GM18526 (cell line): ENCODE data around the gene MAST4.

Experiments used
- POLR2A ChIP-seq: IDR thresholded peaks from 3 replicates; pipeline ENCODE4 v1.6.1; 2011; ENCODE audit not compliant: insufficient read length; ENCODE audit errors: extremely low read depth

Gene MAST4

DNA sequence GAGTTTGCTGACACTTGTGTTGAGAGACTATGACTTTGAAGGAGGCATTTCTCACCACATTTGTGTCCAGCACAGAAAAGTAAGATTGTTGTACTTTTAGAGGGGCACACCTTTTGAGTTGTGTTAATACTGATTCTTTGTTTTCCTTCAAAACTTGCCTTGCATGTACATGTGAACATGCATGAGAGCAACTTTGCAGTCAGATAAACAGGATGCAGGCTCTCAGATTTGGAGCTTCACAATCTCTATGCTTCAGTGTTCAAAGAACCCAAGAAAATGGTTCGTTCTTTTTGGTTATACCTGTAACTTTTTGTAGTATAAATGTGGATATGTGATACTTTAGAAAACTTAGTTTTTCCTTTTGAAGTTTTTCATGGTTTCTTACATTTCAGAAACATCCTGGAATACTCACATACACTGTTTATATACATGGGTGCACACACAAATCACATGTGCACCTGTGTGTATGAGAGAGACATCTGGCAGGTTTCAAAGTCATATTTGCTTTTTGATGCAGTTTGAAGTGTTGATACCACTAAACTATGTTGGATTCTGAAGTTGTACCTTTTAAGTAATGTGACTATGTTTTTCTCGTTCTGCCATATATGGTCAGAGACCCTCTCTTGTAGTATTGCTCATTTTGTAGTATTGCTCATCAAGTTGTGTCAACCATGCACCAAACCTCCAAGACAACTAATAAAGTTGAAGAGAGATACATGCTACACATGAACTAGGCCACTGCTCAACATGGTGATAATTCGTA lies 409.7 kb downstream of the MAST4 start:
- no peak for TF ChIP-seq POLR2A

DNA sequence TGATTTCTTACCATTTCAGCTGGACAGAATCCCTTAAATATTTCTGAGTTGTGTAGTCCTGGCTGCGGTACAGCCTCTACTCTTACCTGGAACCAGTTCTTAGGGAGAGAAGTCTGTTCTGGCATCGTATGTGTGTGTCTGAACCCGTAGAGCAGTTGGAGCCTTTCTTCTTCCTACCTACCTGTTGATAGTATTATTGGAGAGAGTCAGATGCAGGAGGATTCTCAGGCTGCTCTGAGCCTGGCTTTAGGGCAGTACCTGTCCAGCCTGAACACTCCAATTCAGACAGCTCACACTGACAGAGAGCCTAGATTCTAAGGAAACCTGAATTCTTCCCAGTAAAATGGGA lies 410.3 kb downstream of the MAST4 start:
- TF ChIP-seq POLR2A: no peak

DNA sequence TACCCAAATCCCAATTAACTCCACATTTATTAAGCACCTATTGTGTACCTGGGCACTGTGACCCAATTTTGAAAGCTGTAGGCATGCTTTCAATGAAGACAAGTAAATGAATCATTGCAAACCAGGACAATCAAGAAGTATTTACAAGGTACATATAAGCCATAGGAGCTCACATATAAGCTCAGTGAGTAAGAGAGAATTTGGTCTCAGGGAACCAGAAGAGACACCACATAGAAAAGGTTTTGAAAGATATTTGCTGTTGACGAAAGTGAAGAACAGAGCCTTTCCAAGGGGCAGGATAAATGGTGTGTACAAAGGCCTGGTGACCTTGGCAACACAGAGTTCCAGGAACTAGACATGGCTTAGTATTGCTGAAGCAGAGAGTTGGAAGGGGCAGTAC lies 412.8 kb downstream of the MAST4 start:
- no peak for TF ChIP-seq POLR2A

DNA sequence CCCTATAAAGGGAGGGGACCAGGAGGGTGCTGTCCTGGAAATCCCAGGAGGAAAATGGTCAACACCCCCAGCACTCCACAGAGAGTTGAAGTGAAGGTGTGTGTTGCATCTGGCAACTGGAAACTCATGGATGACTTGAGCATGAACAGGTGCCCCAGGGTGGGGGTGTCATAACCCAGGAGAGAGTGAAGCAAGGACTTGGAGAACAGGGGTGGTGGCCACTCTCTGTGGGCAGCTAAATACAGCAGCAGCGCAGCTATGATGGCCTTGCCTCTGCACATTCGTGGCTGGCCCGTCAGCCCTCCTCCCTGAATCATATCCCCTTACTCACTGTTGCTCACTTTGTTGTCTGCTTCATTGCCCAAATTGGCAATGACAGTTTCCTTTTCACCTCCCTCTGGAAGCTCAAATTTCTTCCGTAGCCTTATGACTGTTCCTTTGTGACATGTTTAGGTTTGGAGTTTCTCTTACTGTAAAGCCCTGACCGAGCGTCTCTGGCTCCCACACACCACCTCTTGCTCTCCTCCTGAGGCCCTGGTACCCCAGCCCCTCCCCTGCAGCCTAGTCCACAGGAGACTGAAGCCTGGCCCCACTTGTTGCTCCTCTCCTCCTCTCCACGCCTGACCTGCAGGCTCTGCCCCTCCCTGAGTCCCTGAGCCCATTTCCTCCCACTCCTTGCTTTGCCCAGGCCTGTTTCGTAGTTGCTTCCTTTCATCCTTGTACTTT lies 414.7 kb downstream of the MAST4 start:
- TF ChIP-seq POLR2A: no peak

DNA sequence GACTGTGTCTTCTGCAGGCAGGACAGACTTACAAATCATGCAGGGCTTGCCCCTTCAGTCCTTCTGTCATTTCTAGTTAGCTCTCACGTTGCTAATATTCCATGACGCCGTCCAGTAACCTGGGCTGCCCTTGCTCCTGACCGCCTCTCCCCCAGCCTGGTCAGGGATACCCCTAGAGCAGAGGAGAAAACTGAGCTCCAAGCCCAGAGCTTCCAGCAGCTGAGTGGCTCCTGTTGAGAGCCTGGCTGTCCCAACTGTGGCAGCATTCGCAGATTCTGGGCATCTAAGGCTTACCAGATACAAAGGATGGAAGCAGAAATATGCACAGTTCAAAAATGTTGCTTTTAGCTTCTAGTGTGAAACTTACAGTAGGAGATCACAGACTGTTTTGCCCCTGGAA lies 415.2 kb downstream of the MAST4 start:
- TF ChIP-seq POLR2A: no peak

DNA sequence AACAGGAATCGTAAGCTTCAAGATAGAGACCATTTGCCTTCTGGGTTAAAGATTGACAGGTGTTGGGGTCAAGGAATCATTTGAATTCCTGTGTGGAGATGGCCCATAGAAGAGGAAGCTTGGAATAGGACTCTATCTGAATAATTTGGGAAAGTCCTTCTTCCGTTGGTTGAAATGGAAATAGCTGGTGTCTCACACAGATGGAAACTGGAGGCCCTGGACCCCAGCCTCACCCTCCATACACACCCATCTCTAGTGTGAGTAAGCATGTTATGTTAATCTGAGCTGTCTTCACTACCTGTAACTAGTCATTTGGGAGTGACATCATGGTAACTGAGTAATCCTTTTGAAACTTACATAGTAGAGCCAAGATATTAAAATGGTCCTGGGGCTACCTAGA lies 416.0 kb downstream of the MAST4 start:
- no peak for TF ChIP-seq POLR2A

DNA sequence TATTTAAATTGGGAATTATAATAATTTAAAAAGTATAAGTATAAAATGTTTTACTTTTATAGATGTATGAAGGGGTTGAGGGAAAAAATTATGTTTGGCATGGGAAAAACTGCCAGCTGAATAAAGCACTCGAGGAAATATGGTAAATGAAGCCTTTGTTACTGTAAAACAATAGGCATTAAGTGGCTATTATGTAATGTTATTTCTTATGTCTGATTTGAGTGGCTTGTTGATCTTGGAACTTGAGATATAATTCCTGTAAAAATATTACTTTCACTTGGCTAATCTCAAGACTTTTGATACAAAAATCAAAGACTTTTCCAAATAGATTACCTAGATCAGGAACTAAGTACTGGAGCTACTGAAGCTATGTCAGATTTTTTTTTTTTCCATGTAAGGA lies 417.5 kb downstream of the MAST4 start:
- no peak for TF ChIP-seq POLR2A

DNA sequence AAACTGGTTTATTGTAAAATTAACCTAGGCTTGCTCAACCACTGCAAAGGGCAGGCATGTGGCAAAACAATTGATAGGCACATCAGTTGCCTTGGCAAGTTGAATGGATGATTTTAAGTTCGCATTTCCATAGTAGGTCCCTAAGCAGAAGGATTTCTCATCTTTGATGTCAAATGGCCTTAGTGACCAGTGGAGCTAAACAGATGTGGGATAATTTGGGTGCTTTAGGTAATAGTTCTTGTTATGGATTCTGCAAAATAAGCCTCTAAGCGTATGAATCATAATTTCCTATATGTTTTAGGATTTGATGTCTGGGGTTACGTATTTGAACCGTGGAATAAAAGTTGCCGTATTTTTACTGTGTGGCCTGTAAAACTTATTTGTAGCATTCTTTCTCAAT lies 418.0 kb downstream of the MAST4 start:
- TF ChIP-seq POLR2A: no peak

DNA sequence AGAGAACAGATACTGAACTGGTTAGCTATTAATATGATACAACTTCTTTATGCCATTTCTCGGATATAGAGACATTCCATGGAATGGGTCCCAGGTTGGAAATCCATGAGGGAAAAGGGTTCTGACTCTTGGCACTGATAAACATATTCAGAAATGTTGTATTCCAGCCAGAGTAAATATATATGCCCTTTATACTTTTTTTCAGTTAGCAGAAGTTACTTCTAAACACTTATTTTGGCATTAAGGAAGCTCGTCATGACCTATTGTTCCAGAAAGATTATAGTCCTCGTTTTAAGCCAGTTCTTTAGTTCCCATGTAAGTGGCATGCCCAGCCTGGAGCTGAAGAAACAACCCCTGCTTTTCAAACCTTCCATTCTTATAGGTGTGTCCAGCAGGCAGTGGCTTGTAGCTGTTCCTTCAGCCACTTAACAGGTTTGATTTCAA lies 418.8 kb downstream of the MAST4 start:
- TF ChIP-seq POLR2A: no peak

DNA sequence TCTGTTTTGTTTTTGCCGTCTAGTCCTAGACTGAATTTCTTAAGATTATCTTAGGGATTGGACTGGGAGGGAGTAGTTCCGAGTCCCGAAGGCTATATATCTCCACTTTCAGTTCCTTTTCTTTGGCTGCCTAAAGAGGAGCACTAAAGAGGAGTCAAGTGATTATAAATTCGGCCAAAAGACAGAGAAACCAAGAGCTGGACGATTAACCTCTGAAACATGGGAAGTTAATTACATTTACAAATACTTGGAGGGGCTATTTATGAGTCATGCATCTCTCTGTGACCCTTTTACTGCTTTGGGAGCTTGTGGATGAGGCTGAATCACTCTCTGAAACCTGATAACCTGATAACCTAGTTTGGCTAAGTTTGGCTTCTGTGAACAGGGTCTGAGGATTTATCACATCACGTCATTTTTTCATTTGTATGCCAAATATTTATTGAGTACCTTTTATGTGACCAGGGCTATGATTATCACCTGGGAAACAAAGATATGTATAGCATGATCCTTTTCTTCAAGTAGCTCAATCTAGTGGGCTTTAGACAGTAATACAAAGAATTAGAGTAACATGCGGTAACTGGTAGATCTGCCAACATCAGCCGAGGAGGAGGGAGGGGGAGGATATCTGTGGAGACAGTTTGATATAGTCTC lies 419.5 kb downstream of the MAST4 start:
- TF ChIP-seq POLR2A: no peak

DNA sequence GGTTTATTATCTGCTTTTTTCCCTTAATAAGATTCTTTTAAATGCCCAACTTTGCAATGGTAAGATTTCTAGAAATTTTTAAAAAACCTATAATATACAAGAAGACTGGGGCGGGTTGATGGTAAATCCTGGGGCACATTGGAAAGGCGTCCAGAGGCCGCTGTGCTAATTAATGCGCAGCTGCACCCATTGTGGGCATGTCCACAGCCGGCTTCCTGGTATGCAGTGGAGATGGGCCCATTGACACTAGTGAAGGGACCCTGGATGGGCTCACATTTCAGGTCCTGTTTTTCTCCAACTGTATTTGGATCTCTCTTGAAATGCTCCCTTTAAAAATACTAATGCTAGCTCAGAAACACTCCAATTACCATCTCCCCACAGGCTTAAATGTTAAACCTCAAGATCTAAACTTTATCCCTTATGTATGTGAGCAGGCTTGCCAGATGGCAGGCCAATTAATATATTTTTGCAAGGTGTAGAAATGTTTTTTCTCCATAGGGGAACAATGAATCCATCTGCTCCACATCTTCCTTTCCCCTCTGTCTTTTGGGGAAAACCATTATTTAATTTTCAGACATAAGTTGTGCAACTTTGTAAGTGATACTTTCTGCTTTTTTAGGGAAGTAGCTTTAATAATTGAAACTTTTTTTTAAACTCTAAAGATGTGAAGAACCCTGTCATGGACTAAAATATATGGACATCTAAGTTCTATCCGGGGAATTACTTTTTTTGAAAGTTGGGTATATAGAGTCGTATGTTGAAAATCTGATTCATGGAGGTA lies 423.1 kb downstream of the MAST4 start:
- no peak for TF ChIP-seq POLR2A

DNA sequence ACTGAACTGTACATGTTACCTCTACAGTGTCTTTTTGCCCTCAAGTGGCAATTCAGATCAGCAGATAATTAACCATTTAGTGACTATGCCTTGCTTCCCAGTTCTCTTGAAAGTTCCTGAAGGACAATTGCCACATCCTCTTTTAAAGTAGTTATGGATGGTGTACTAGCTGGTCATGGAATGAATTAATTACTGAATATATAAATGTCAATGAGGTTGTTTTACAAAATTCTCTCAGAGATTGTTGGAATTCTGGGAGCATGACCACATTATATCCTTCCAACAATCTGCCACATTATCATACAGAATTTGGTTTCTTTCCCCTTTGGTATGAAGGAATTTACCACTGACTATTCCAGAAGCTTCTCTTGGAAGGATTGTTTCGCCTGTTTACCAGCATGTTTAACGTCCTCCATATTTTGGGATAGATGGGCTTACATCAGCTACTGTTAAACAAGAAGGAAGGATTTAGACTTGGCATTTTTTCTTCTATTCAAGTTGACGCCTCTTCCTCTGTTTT lies 424.0 kb downstream of the MAST4 start:
- TF ChIP-seq POLR2A: no peak

DNA sequence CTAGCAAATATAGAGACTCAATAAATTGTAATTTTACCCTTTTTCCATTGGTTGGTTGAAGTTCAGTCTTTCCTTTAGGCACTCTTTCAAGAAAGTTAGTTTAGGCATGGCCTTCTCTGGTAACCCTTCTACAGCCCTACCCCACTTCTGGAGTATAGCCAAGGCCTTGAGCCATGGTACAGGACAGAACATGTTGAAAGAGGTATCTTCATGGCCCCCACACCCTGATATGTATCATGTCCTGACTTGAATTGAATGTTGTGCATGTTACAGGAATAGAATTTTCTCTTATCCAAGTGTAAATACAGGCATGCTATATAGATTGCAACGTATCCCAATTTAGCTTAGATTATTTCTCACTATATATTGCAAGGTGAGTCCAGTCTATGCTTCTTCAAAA lies 424.8 kb downstream of the MAST4 start:
- TF ChIP-seq POLR2A: no peak

DNA sequence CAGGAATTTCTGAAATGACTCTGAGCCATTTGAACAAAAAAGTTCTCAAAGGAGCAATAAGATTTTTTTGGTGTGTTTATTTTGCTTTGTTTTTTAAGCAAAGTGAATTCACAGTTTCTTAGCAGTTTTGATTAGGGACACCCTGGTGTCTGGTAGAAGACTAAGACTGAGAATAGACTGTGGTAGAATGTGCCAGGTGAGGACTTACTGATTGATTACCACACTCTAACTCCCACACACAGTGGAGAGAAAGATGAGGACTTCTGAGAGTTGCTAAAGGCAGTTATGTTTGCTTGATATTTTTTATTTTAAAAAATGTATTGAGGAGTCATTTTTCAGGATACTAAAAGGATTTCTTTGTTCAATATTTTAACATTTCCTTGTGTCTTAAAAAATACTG lies 425.3 kb downstream of the MAST4 start:
- no peak for TF ChIP-seq POLR2A

DNA sequence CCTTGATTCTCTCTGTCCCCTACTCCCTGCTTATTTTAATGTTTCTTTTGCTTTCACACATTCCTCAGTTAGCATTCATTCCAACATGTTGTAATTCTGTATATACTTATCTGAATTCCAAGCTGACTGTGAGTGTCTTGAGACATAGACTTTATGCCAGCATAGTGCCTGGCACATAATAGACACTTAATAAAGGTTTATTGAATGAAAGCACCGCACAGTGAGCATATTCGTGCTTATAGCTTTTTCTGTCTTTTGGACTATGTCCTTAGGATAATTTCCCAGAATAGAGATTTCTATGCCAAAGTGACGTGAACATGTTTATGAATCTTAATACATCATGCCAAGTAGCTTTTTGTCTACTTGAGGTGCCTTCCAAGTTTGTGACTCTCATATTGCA lies 425.8 kb downstream of the MAST4 start:
- TF ChIP-seq POLR2A: no peak
